ENCODE measurements around the gene AATF.

Gene AATF

DNA sequence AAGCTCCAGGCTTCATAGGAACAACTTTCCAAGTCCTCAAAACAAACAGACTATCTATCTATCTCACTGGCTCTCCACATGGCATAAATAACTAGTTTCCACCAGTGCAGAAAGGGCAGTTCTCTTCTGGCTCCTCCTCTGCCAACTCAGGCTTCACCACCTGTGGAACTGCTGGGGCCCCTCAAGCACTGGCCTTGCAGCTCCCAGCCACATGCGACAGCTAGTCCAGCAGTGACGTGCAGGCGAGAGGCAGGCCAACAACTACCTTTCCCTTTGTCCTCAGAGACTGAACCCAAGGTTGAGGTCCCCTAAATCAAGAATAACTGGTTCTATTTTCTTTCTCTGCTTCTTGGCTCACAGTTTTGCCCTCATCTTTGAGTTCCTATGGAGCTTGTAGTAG, 137.6 kb downstream of the AATF start:
- no peak for FAIRE-seq

DNA sequence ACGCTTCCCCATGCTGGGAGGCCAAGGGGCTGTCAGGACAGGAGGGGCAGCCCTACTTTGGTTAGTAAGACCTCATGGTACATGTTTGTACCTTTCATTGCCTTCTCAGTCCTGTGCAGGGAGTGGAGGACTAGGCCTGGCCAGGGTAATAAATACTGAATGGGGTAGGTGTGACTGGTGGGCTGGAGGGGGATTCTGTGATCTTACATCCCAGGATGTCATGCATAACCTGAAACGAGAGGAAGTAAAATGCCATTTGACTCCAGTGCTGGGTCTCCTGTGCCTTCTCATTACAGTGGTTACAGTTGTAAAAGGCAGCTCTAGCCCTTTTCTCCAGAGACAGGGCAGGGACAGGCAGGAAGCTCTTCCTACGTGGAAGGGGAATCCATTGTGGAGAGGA, 138.2 kb downstream of the AATF start:
- FAIRE-seq: no peak

DNA sequence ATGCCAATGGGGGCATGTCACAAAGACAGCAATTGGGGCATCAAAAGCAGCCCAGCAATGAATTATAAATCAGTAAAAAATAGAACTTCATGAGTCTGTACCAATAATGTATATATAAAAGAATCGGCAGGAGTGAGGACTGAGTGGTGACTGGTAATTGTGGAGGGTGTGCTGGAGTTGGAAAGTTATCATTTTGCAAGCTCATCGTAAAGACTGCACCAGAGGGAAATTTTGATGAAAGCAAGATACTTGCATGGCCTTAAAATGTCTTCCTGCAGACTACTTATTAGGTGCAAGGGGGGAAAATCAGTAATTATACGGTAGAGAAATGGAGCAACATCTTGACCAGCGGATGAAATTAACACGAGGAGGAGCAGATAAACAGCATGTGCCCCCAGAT, 138.9 kb downstream of the AATF start:
- no peak for FAIRE-seq

DNA sequence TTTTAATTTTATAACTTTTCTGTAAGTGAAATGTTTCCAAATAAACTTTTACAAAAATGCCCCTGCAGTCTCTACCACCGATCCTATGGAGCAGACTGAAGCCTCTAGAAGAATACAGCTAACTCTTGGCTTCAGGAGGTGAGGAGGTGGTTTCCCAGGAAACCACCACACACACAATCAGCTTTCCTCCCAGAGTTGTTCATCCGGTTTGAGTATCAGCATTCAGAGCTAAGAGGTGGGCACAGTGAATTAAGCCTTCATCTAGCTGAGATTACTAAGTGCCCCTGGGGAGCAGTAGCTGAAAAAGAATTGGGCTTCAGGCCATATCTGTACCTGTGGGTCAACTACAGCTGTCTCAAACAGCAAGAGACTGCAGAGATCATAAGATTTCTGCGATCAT, 139.7 kb downstream of the AATF start:
- no peak for FAIRE-seq

DNA sequence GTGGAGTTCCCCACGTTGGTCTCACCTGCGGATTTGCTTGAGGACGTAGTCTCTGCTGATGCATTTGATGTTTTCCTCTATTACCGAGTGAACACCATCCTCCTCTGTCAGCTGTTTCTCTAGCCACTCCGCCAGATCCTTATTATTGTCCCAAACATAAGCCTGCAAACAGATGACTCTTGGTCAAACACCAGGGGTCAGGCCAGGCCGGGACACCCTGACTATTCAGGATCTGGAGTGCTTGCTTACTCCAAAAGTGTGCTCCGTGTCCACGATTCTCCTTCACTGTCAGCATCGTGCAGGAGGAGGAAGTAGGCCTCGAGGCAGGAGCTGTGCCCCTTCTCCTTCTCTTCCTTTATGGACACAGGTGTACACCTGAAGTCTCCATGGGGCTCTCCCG, 140.2 kb downstream of the AATF start:
- no peak for FAIRE-seq

DNA sequence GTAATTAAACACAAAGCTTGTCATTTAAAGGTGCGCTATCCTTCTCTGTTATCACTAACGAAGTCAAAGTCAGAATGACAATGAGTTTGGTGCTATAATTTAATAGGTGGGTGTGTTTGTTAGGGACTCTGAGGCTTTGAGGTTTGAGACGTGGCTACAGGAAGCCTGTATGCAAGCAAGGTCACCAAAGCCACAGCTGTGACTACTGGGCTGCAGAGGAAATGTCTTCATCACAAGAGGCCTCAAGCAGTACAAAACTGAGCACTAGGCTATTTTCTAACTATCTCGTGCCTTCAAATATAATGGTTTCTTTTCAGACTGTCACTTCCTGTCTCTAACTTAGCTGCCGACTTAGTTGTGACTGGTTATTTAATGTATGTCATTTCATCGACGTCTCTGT, 141.2 kb downstream of the AATF start:
- FAIRE-seq: no peak

DNA sequence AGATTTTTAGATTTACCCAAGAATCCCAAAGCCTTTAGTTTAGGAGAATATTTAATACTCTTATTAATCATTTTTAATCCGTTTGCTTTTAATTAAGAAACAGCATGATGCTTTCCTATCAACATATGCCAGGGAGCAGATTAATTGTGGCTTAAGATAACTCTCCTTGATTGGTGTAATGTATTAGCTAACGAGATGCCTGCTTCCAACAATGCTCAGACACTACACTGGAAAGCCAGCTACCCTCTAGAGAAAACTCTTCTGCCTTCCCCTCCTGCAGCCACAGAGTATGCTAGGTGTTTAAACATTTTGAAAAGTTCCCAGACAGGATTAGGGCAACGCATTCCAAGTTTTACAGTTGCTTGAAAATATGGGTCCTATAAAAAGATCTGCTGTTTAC, 142.2 kb downstream of the AATF start:
- no peak for FAIRE-seq

DNA sequence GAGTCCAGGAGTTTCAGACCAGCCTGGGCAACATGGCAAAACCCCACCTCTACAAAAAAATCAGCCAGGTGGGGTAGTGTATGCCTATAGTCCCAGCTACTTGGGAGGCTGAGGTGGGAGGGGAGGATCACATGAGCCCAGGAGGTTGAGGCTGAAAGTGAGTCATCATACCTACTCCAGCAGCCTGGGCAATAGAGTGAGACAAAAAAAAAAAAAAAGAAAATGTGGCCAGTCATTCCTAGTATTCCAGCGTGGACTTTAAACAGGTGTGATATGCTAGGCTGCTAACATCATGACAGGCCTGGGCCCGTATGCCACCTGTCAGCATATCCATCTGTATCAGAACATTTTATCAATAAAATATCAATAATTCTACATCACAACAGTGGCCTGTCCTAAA, 143.3 kb downstream of the AATF start:
- FAIRE-seq: no peak

DNA sequence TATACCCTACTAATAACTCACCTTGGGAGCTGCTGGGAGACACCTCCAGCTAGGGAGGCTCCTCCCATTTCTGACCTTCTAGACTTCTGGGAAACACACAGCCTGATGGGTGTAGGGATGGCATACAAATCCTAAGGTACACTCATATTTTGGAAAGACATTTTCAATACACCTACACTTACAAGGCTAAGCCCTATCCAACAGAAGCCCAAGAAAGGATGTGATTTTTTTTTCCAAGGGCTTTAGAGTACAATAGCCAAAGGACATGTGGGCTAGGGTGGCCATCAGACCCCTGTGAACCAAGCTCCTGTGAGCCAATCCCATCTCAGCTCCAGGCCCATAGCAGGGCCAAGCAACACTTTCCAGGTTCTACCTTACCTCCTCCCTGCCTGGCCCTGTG, 143.9 kb downstream of the AATF start:
- no peak for FAIRE-seq

DNA sequence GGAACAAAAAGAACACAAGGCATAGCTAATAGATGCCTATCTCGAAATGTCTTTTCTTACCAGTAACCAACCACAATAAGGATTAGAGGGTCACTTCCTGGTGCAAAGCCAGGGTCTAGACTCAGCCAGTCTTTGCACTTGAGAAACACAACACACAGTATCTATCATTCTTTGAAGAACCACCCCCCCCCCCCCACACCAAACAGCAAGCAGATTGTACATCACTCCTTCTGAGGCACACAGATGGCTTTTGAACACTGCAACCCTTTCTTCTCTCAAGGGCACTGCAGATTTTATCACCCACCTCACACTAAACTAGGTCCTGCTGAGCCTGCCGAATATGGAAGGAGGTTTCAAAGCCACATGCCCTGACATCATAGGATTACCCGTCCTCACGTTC, 145.6 kb downstream of the AATF start:
- FAIRE-seq: no peak

DNA sequence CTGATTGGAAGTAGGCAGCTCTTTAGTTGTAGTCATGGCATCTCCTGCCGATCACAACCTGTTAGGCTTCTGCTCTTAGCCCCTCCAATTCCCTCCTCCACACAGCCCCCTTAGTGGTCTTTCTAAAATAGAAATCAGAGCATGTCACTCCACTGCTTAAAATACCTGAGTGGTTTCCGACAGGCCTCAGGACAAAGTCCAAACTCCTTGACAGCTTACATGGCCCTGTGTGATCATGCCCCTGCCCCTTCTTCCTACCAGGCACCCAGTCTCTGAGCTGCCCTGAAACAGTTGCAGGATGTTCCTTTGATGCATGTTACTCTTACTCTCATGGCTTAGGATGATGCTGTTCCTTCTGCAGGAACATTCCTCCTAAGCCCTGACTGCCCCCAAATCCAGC, 147.3 kb downstream of the AATF start:
- no peak for FAIRE-seq

DNA sequence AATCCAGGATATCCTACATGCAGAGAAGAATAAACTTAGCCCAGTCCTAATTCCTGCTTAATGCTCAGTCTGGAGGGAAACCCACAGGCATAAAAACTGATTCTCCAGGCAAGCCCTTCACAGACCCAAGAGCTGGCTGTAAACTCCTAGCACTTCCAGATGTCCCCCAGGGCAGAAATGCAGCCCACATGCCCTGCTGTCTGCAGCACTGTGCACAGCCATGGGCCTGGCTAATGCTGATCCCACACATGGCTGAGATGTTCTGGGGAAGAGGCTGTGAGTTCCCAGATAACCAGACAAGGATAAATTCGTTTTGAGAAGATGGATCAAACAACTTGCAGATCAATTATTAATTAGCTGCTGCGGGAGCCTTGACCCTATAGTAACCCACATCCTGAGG, 148.4 kb downstream of the AATF start:
- no peak for FAIRE-seq

DNA sequence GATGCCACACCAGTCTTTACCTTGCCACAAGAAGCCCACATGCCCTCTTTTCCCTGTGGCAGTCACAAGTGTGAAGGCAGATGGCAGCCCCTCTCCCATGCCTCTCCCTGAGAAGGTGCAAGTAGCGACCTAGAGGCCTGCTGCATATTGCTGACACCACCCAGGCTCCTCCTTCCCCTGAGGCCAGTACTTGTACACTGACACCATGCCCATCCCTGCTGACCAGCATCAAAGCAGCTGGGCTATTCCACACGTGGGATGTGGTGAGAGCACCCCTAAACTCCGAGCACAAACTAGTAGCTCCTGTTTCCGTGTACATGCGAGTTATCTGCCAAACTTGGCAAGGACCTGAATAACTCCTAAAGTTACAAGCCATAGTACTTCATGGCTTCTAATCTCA, 149.4 kb downstream of the AATF start:
- FAIRE-seq: no peak

DNA sequence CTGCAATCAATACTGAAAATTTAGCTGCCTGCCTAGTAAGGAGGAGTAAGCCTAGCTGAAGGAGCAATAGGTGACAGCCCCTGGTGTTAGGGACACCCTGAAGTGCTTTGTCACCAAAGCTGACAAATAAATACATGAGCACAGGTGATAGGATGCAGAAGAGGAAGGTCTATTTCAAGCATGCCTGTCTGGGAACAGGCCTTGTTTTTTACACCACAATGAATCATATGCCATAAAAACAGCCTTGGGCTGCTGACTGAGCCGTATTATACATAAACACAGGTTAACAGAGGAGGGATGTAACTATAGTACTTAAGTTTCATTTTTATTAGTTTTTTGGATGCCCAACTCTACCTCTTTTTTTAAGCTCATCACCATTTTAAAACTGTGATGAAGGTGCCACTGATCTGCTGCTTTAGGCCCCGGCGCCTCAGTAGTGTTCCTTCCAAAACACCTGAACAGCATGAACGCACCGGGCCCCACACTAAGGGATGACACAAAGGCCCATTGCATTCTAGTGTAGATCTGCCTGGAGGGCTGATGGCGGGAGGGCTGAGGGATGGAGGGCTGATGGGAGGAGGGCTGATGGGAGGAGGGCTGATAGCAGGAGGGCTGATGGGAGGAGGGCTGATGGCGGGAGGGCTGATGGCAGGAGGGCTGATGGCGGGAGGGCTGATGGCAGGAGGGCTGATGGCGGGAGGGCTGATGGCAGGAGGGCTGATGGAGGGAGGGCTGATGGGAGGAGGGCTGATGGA, 150.3 kb downstream of the AATF start:
- no peak for FAIRE-seq

DNA sequence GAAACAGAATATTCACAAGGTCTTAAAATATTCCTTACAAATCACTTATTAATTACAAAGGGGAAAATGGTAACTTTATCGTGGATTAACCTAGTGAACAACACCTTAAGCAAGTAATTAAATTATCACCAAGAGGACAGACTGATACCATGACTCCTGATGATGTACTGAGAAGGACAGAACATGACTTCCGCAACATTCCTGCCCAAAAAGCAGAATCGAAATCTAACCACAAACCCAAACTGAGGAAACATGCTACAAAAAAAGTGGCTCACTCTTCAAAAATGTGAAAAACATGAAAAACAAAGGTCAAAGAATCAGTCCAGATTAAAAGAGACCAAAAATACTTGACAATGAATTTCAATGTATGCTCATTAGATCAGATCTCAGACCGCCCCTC, 151.5 kb downstream of the AATF start:
- no peak for FAIRE-seq

DNA sequence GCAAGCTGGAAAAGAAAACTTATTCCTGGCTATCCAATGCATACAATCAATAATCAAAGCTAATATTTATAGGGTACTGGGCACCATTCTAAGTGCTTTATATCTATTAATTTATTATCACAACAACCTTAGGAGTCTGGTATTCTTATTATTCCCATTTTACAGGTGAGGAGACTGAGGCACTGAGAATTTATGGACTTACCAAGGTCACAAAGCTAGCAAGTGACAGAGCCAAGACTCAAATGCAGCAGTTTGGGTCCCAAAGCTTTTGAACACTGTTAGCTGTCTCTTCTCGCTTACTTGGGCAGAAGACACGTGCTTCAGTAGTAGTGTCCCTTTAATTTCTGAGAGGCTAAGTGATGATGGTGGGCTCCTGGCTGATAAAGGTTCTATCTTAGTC, 152.6 kb downstream of the AATF start:
- FAIRE-seq: no peak

DNA sequence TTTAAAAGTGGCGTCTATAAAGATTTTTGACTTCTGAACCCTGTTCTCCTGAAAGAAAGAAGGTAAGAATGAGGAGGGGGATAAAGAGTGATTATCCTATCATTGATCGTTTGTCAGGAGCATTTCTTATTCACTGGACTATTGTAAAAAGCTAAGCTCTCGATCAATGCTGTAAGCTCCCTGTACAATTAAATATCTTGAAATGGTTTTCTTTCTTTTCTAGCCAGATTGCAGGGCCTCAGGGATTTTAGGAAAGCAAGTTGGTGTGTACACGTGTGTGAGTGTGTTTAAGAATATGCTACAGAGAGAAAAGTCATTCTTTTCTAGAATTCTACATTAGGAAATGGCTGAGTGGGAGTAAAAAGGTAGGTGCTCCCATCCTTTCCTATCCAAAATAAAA, 154.5 kb downstream of the AATF start:
- no peak for FAIRE-seq

DNA sequence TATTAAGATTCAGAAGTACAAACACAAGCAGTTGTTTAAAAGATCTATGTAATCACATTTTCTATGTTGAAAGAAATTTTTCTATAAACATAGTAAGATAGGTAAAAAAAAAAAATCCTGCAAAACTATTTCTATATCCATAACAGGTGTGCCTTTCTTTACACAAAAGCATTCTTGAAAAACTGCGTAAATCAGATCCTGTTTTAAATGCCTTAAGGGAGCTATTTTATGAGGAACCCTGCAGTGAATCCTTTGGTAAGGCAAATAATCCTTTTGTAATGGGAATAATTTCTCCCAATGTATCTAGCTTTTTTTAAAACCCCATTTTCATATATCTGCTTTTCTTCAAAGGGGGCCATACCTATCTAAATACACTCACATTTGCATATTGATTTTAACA, 157.3 kb downstream of the AATF start:
- FAIRE-seq: no peak

Data from colon (tissue), 2 donors.